Gastroesophageal sphincter (tissue), 4 donors: ENCODE results near the gene VAV1. TPM values are rescaled to one million over a fixed set of nuclear protein-coding genes. Genes with fewer than 3 reads are reported as not detected.

Source experiments
- ATAC-seq: fragments of 150-250 bp; one replicate; pipeline ENCODE4 v1.9.1; 2016; ENCODE audit warnings: mild to moderate bottlenecking, moderate library complexity
- H3K27ac ChIP-seq, 4 donors: fragments of 200-600 bp; sonication (generic) in 3 of 4; 1 replicate in 3 of 4; 2 replicates in 1 of 4; pipeline ENCODE4 v1.5.1; 2016 to 2019
- H3K27me3 ChIP-seq: fragments of 200-600 bp; sonication (generic); one replicate; pipeline ENCODE4 v1.5.1; 2019
- H3K36me3 ChIP-seq, 2 donors: fragments of 200-600 bp; sonication (generic); one replicate each; pipeline ENCODE4 v1.5.1; 2019; ENCODE audit warnings: control low read depth in 1 of 2
- H3K4me1 ChIP-seq, 3 donors: fragments of 200-600 bp; sonication (generic); 1 replicate in 2 of 3; 2 replicates in 1 of 3; pipeline ENCODE4 v1.5.1; 2016 to 2019; ENCODE audit warnings: control low read depth in 2 of 3
- H3K4me3 ChIP-seq, 2 donors: fragments of 200-600 bp; sonication (generic); one replicate each; pipeline ENCODE4 v1.5.1; 2019; ENCODE audit warnings: mild to moderate bottlenecking in 1 of 2, moderate library complexity in 1 of 2
- H3K9me3 ChIP-seq, 3 donors: fragments of 200-600 bp; sonication (generic); one replicate each; pipeline ENCODE4 v1.5.1; 2017 to 2019; ENCODE audit warnings: control low read depth in 2 of 3
- EP300 ChIP-seq: sonication (generic); formaldehyde crosslinking; IDR thresholded peaks from one replicate; pipeline ENCODE4 v1.6.1; 2017; ENCODE audit warnings: antibody characterized with exemption, mild to moderate bottlenecking
- POLR2A ChIP-seq, 2 donors: fragments of 450-650 bp; IDR thresholded peaks; one replicate each; pipeline ENCODE4 v1.6.1; 2017; ENCODE audit warnings: antibody characterized with exemption in 2 of 2, mild to moderate bottlenecking in 2 of 2, moderate library complexity in 1 of 2
- POLR2AphosphoS5 ChIP-seq: sonication (generic); formaldehyde crosslinking; IDR thresholded peaks from one replicate; pipeline ENCODE4 v1.6.1; 2017; ENCODE audit warnings: antibody characterized with exemption
- WGBS, 2 donors: methylation state at CpG; one replicate each; pipeline ENCODE4 v1.1.5; 2018; ENCODE audit warnings: low coverage in 1 of 2; 5-methylcytosine and 5-hydroxymethylcytosine counted together
- total RNA-seq, 4 donors: library from RNA; depleted of rRNA; stranded (reverse); fragments of >200 nt; gene quantifications; one replicate each; pipeline ENCODE4 v1.1.0, GENCODE V29; 2016
- TF ChIP-seq, protein P1 (sequence below), 4 experiments: fragments of 200-600 bp in 2 of 4; fragments of 450-650 bp in 2 of 4; sonication (generic) in 1 of 4; IDR thresholded peaks; one replicate each; pipeline ENCODE4 v1.5.1; 2017 to 2019; ENCODE audit warnings: antibody characterized with exemption in 4 of 4, mild to moderate bottlenecking in 2 of 4, moderate library complexity in 2 of 4

Gene VAV1
- total RNA-seq, 4 donors from 2014 or later: 2.3 to 7.8 (median 5.7) TPM

DNA sequence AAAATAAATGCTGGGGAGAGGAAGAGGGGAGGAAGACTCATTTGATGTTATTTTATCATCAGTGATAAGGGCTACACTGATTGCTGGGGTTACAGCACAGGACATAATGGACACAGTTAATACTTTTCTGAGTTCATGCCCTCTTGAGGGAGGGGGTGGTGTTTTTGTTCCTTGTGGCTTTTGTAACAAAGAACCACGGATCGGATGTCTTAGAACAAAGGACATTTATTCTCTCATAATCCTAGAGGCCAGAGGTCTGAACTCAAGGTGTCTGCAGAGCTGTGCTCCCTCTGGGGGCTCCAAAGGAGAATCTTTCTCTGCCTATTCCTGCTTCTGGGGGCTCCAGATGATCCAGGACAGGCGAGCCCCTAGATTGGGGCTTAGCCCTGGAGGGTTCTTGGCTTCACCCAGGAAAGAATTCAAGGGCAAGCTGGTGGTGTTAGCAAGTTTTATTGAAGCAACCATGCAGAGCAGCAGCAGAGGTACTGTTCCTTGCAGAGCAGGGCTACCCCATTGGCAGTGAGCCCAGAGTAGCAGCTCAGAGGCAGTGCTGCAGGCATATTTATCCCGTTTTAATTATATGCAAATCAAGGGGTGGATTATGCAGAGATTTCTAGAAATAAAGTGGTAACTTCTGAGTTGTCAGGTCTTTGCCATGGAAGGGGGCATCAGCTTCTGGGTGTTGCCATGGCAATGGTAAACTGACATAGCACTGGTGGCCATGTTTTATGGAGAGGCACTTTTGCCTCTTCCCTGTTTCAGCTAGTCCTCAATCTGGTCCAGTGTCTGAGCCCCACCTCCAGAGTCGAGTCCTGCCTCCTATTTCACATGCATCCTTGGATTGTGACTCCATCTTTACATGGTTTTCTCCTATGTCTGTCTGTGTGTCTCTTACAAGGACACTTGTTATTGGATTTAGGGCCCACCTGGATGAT is 18.0 kb downstream of the VAV1 start:
- Histone ChIP-seq H3K4me1 (no peaks in the 10 kb centered on the region), H3K27ac (no peak overlapping the region), H3K9me3 (peaks cover 0 to 15% (median 0%) of the 10 kb centered on the region in 3 donors), H3K27me3 (peaks cover 27% of the 10 kb centered on the region), H3K36me3 (no peaks in the 10 kb centered on the region), H3K4me3 (no peak overlapping the region)
- no peak for ATAC-seq
- WGBS, 2 donors: 26 to 63% methylated on average over 4 of the region's 5 CpGs
- TF ChIP-seq POLR2A (IDR thresholded peaks at IDR 0.05): no peak
- TF ChIP-seq, protein P1, sequence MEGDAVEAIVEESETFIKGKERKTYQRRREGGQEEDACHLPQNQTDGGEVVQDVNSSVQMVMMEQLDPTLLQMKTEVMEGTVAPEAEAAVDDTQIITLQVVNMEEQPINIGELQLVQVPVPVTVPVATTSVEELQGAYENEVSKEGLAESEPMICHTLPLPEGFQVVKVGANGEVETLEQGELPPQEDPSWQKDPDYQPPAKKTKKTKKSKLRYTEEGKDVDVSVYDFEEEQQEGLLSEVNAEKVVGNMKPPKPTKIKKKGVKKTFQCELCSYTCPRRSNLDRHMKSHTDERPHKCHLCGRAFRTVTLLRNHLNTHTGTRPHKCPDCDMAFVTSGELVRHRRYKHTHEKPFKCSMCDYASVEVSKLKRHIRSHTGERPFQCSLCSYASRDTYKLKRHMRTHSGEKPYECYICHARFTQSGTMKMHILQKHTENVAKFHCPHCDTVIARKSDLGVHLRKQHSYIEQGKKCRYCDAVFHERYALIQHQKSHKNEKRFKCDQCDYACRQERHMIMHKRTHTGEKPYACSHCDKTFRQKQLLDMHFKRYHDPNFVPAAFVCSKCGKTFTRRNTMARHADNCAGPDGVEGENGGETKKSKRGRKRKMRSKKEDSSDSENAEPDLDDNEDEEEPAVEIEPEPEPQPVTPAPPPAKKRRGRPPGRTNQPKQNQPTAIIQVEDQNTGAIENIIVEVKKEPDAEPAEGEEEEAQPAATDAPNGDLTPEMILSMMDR (IDR thresholded peaks at IDR 0.05): no peak
- TF ChIP-seq POLR2AphosphoS5: no peak
- TF ChIP-seq EP300: no peak

GRCh38 chr19:6791237-6791636 is 18.7 kb downstream of the VAV1 start:
- no peaks in the 10 kb centered on the region for H3K4me1 ChIP-seq
- no peak for ATAC-seq
- no peak overlapping the region for H3K4me3 ChIP-seq
- TF ChIP-seq POLR2AphosphoS5: no peak
- no peak for TF ChIP-seq EP300
- TF ChIP-seq, protein P1 (IDR thresholded peaks at IDR 0.05): no peak
- no peak for TF ChIP-seq POLR2A (IDR thresholded peaks at IDR 0.05)
- H3K36me3 ChIP-seq: no peaks in the 10 kb centered on the region
- peaks cover 0 to 20% (median 0%) of the 10 kb centered on the region in 3 donors for H3K9me3 ChIP-seq
- H3K27me3 ChIP-seq: peaks cover 30% of the 10 kb centered on the region
- no peak overlapping the region for H3K27ac ChIP-seq
- WGBS, 2 donors: 63 to 64% methylated on average over 1 to 6 of the region's 6 CpGs

DNA sequence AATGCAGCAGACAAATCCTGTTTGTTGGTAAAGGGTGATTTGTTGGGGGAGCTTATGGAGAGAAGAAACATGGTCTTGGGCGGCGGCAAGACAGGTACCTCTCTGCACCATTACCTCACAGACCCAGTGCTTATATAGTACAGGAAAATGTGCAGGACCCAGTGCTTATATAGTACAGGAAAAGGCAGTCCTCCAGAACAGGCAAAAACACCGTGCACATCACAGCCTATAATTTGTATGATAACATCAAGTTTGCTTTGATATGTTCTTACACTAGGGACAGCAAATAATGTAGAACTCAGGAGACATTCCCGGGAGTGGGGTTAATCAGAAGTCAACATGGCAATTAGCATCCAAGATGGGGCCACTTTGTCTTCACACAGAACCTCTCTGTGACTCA is 20.9 kb downstream of the VAV1 start:
- 79% methylated on average over 4 of the region's 4 CpGs for WGBS, 2 donors
- no peak for ATAC-seq
- no peak overlapping the region for H3K27ac ChIP-seq

DNA sequence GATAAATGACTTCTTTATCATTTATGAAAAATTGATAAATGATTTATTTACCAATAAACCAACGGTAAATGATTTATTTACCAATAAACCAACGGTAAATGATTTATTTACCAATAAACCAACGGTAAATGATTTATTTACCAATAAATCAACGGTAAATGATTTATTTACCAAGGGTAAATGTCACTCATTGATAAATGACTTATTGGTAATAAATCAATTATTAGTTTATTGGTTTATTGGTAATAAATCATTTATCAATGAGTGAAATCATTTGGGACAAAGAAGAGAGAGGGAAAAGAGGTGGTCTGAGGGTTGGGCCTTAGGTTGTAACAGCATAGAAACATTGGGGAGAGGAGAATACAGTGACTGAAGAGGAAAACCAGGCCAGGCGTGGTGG is 21.5 kb downstream of the VAV1 start:
- Histone ChIP-seq H3K27ac (no peak overlapping the region), H3K27me3 (peaks cover 42% of the 10 kb centered on the region), H3K4me3 (no peak overlapping the region), H3K4me1 (no peaks in the 10 kb centered on the region), H3K36me3 (no peaks in the 10 kb centered on the region), H3K9me3 (peaks cover 0 to 24% (median 0%) of the 10 kb centered on the region in 3 donors)
- no peak for ATAC-seq
- TF ChIP-seq EP300: no peak
- TF ChIP-seq, protein P1 (IDR thresholded peaks at IDR 0.05): no peak
- TF ChIP-seq POLR2A (IDR thresholded peaks at IDR 0.05): no peak
- TF ChIP-seq POLR2AphosphoS5: no peak
- 85 to 91% methylated on average over 4 to 5 of the region's 5 CpGs for WGBS, 2 donors

More for the DNA sequence above, 20.9 kb downstream of the VAV1 start:
- no peaks in the 10 kb centered on the region for H3K36me3 ChIP-seq
- TF ChIP-seq, protein P1 (IDR thresholded peaks at IDR 0.05): no peak
- no peak for TF ChIP-seq POLR2AphosphoS5
- no peak for TF ChIP-seq EP300
- TF ChIP-seq POLR2A (IDR thresholded peaks at IDR 0.05): no peak
- H3K4me3 ChIP-seq: no peak overlapping the region
- H3K27me3 ChIP-seq: peaks cover 44% of the 10 kb centered on the region
- H3K9me3 ChIP-seq: peaks cover 0 to 24% (median 0%) of the 10 kb centered on the region in 3 donors
- H3K4me1 ChIP-seq: no peaks in the 10 kb centered on the region
